Muscle of leg (tissue), 11 donors: ENCODE measurements around the gene S100A3. TPM values are rescaled to one million over a fixed set of nuclear protein-coding genes. Genes with fewer than 3 reads are reported as not detected.

Experiments used
- DNase-seq: peaks from one replicate; pipeline ENCODE4 v3.0.0; 2013
- H3K27ac ChIP-seq: one replicate; pipeline ENCODE4 v1.5.1; 2013; ENCODE audit warnings: mild to moderate bottlenecking, low read length, control low read depth
- H3K27me3 ChIP-seq: one replicate; pipeline ENCODE4 v1.6.1; 2013; ENCODE audit warnings: low read length; ENCODE audit not compliant: control insufficient read depth, insufficient read depth
- H3K36me3 ChIP-seq: one replicate; pipeline ENCODE4 v1.6.1; 2013; ENCODE audit warnings: low read length; ENCODE audit not compliant: control insufficient read depth, insufficient read depth
- H3K4me1 ChIP-seq: one replicate; pipeline ENCODE4 v1.6.1; 2013; ENCODE audit warnings: low read length; ENCODE audit not compliant: control insufficient read depth, insufficient read depth
- H3K4me3 ChIP-seq: one replicate; pipeline ENCODE4 v1.5.1; 2013; ENCODE audit warnings: low read length, control low read depth
- H3K9me3 ChIP-seq: replicated peaks from 2 replicates; pipeline ENCODE4 v1.6.1; 2013; ENCODE audit warnings: low read depth, low read length; ENCODE audit not compliant: control insufficient read depth
- WGBS: methylation state at CpG from one replicate; pipeline ENCODE4 v1.1.5; 2013; ENCODE audit warnings: missing lambda C conversion rate; ENCODE audit not compliant: insufficient coverage; 5-methylcytosine and 5-hydroxymethylcytosine counted together
- polyA plus RNA-seq, 8 donors: library from polyadenylated mRNA; unstranded; fragments of 120-200 nt; gene quantifications; one replicate each; pipeline versions ENCODE4 v1.2.1 to v1.2.3, GENCODE V29; 2013; ENCODE audit warnings: inconsistent platforms in 1 of 8, low replicate concordance in 1 of 8; ENCODE audit not compliant: insufficient read length in 8 of 8, insufficient read depth in 1 of 8
- total RNA-seq: library from RNA; stranded (reverse); fragments of 120-200 nt; gene quantifications from one replicate; pipeline ENCODE4 v1.2.4, GENCODE V29; 2013

S100A3 gene
- total and polyA plus RNA-seq, 9 donors, result 0.30 to 1.4 (median 0.66) TPM

GRCh38 chr1:153542956-153543711 lies 5.9 kb downstream of the S100A3 start:
- no peaks in the 10 kb centered on the region for H3K9me3 ChIP-seq
- no peak overlapping the region for H3K4me3 ChIP-seq
- H3K36me3 ChIP-seq, result peaks cover 11% of the 10 kb centered on the region
- H3K27ac ChIP-seq, result no peak overlapping the region
- DNase-seq, result no peak
- H3K4me1 ChIP-seq, result peaks cover 66% of the 10 kb centered on the region
- H3K27me3 ChIP-seq, result no peaks in the 10 kb centered on the region
- 67% methylated on average over 3 of the region's 13 CpGs for WGBS

GRCh38 chr1:153541641-153542590 lies 7.1 kb downstream of the S100A3 start:
- peaks cover 55% of the 10 kb centered on the region for H3K4me1 ChIP-seq
- peaks cover 11% of the 10 kb centered on the region for H3K36me3 ChIP-seq
- H3K27ac ChIP-seq, result no peak overlapping the region
- no peak overlapping the region for H3K4me3 ChIP-seq
- H3K9me3 ChIP-seq, result no peaks in the 10 kb centered on the region
- WGBS, result 48% methylated on average over 4 of the region's 13 CpGs
- no peaks in the 10 kb centered on the region for H3K27me3 ChIP-seq
- DNase-seq, result no peak

- Histone ChIP-seq H3K27ac (no peak within 1 kb of the TSS), H3K4me3 (no peak within 1 kb of the TSS), H3K9me3 (no peaks in the 10 kb centered on the region), H3K36me3 (peaks cover 11% of the 10 kb centered on the region), H3K4me1 (peaks cover 52% of the 10 kb centered on the region), H3K27me3 (no peaks in the 10 kb centered on the region)
- DNase-seq, result no peak
- 61% methylated on average over 8 of the region's 11 CpGs for WGBS
Observed at GRCh38 chr1:153540394-153541361, 8.4 kb downstream of the S100A3 start, which contains the start of gene S100A5. Gene S100A5 (minus strand): TSS chr1:153540934. CDS start chr1:153540191, 743 bp downstream.

GRCh38 chr1:153539395-153540093 lies 9.5 kb downstream of the S100A3 start:
- H3K4me1 ChIP-seq, result peaks cover 50% of the 10 kb centered on the region
- 100% methylated on average over 1 of the region's 4 CpGs for WGBS
- no peak overlapping the region for H3K4me3 ChIP-seq
- H3K9me3 ChIP-seq, result no peaks in the 10 kb centered on the region
- H3K27me3 ChIP-seq, result no peaks in the 10 kb centered on the region
- DNase-seq, result no peak
- H3K36me3 ChIP-seq, result peaks cover 15% of the 10 kb centered on the region
- H3K27ac ChIP-seq, result no peak overlapping the region

GRCh38 chr1:153538315-153538821 lies 10.7 kb downstream of the S100A3 start:
- Histone ChIP-seq H3K27ac (no peak overlapping the region), H3K9me3 (no peaks in the 10 kb centered on the region), H3K4me1 (peaks cover 50% of the 10 kb centered on the region), H3K36me3 (peaks cover 15% of the 10 kb centered on the region), H3K27me3 (no peaks in the 10 kb centered on the region), H3K4me3 (no peak overlapping the region)
- no peak for DNase-seq
- WGBS, result 63% methylated on average over 4 of the region's 6 CpGs

- H3K27ac ChIP-seq, result no peak overlapping the region
- H3K36me3 ChIP-seq, result peaks cover 10% of the 10 kb centered on the region
- H3K4me3 ChIP-seq, result no peak overlapping the region
- 91% methylated on average over 2 of the region's 6 CpGs for WGBS
- H3K4me1 ChIP-seq, result peaks cover 50% of the 10 kb centered on the region
- H3K9me3 ChIP-seq, result no peaks in the 10 kb centered on the region
- no peak for DNase-seq
- no peaks in the 10 kb centered on the region for H3K27me3 ChIP-seq
Observed at GRCh38 chr1:153537376-153537730, 11.7 kb downstream of the S100A3 start.

GRCh38 chr1:153536671-153537375 lies 12.2 kb downstream of the S100A3 start:
- peaks cover 47% of the 10 kb centered on the region for H3K4me1 ChIP-seq
- no peaks in the 10 kb centered on the region for H3K27me3 ChIP-seq
- WGBS, result 67% methylated on average over 7 of the region's 9 CpGs
- H3K9me3 ChIP-seq, result no peaks in the 10 kb centered on the region
- H3K4me3 ChIP-seq, result peak overlapping the region; percentile 50
- no peak overlapping the region for H3K27ac ChIP-seq
- DNase-seq, result no peak
- H3K36me3 ChIP-seq, result peaks cover 10% of the 10 kb centered on the region

- H3K36me3 ChIP-seq, result peaks cover 10% of the 10 kb centered on the region
- peaks cover 44% of the 10 kb centered on the region for H3K4me1 ChIP-seq
- under 1% methylated on average over 23 of the region's 38 CpGs for WGBS
- H3K4me3 ChIP-seq, result peak overlapping the region; percentile 50
- H3K27me3 ChIP-seq, result no peaks in the 10 kb centered on the region
- no peaks in the 10 kb centered on the region for H3K9me3 ChIP-seq
- peak; percentile 89 for DNase-seq
- H3K27ac ChIP-seq, result peak overlapping the region; percentile 88
Observed at GRCh38 chr1:153536012-153536670, 12.9 kb downstream of the S100A3 start.
